SK-N-SH (cell line): ENCODE measurements around the gene FGD2. TPM values are rescaled to one million over a fixed set of nuclear protein-coding genes. Genes with fewer than 3 reads are reported as not detected.

Source experiments
- CTCF ChIA-PET: fragments of 300-600, 350-600 bp; formaldehyde crosslinking; extraction: SDS; loops from one replicate; lab custom pipeline; 2021; lab: Yijun Ruan, JAX
- POLR2A ChIA-PET: fragments of 350-600 bp; sonication (Branson Sonifier 250); formaldehyde crosslinking; extraction: SDS; loops from one replicate; lab custom pipeline; 2020; ENCODE audit warnings: antibody characterized with exemption, inconsistent platforms; lab: Yijun Ruan, JAX
- DNase-seq: peaks from one replicate; pipeline ENCODE4 v3.0.0; 2012
- H2AFZ ChIP-seq: fragments of 200-600 bp; sonication (generic); 2 replicates; pipeline ENCODE4 v1.8.1; 2016; ENCODE audit warnings: antibody characterized with exemption, mild to moderate bottlenecking, low read depth
- H3F3A ChIP-seq: fragments of 200-600 bp; sonication (generic); replicated peaks from 2 replicates; pipeline ENCODE3; 2016; ENCODE audit warnings: antibody characterized with exemption, mild to moderate bottlenecking; ENCODE audit not compliant: insufficient read depth
- H3K27ac ChIP-seq, 2 experiments: fragments of 200-500 bp in 1 of 2; fragments of 200-600 bp in 1 of 2; sonication (Bioruptor generic) in 1 of 2; sonication (generic), shearing (Covaris generic) in 1 of 2; 2 replicates each; pipeline versions ENCODE4 v1.5.1 to v1.6.1; 2014 to 2016; ENCODE audit warnings: low read depth in 2 of 2, inconsistent platforms in 1 of 2, low read length in 1 of 2, mild to moderate bottlenecking in 1 of 2, mixed read lengths in 1 of 2
- H3K27me3 ChIP-seq: fragments of 200-600 bp; sonication (generic), shearing (Covaris generic); 2 replicates; pipeline ENCODE4 v1.6.1; 2016; ENCODE audit warnings: mixed run types; ENCODE audit not compliant: insufficient read depth
- H3K36me3 ChIP-seq, 2 experiments: fragments of 200-500 bp in 1 of 2; fragments of 200-600 bp in 1 of 2; sonication (Bioruptor generic) in 1 of 2; sonication (generic) in 1 of 2; replicated peaks in 1 of 2; 2 replicates each; pipeline versions ENCODE3 to v1.5.1; 2014 to 2016; ENCODE audit warnings: low read length in 1 of 2, mild to moderate bottlenecking in 1 of 2; ENCODE audit not compliant: insufficient read depth in 2 of 2, control insufficient read depth in 1 of 2
- H3K4me1 ChIP-seq, 2 experiments: fragments of 200-500 bp in 1 of 2; fragments of 200-600 bp in 1 of 2; sonication (Bioruptor generic) in 1 of 2; sonication (generic), shearing (Covaris generic) in 1 of 2; 2 replicates each; pipeline versions ENCODE4 v1.5.1 to v1.6.1; 2014 to 2016; ENCODE audit warnings: low read depth in 1 of 2, low read length in 1 of 2, mixed run types in 1 of 2; ENCODE audit not compliant: insufficient read depth in 2 of 2, control insufficient read depth in 1 of 2
- H3K4me2 ChIP-seq: fragments of 200-600 bp; sonication (generic), shearing (Covaris generic); 2 replicates; pipeline ENCODE4 v1.6.1; 2017; ENCODE audit warnings: mixed run types
- H3K4me3 ChIP-seq, 2 experiments: fragments of 200-500 bp in 1 of 2; fragments of 200-600 bp in 1 of 2; sonication (Bioruptor generic) in 1 of 2; sonication (generic), shearing (Covaris generic) in 1 of 2; 2 replicates each; pipeline versions ENCODE4 v1.5.1 to v1.8.1; 2014 to 2016; ENCODE audit warnings: low read depth in 2 of 2, inconsistent platforms in 1 of 2, low read length in 1 of 2, mild to moderate bottlenecking in 1 of 2, mixed read lengths in 1 of 2, moderate library complexity in 1 of 2
- H3K79me2 ChIP-seq: fragments of 200-600 bp; sonication (generic); 2 replicates; pipeline ENCODE4 v1.8.1; 2017; ENCODE audit warnings: mild to moderate bottlenecking; ENCODE audit not compliant: insufficient read depth
- H3K9ac ChIP-seq: fragments of 200-600 bp; sonication (generic); 2 replicates; pipeline ENCODE4 v1.6.1; 2017; ENCODE audit warnings: mixed run types
- H3K9me2 ChIP-seq: fragments of 200-600 bp; sonication (generic); 2 replicates; pipeline ENCODE4 v1.6.1; 2017; ENCODE audit warnings: mixed run types
- H3K9me3 ChIP-seq: fragments of 200-600 bp; sonication (generic); 2 replicates; pipeline ENCODE4 v1.6.1; 2017; ENCODE audit warnings: mixed run types, mild to moderate bottlenecking, moderate library complexity
- H4K20me1 ChIP-seq: fragments of 200-600 bp; sonication (generic); 2 replicates; pipeline ENCODE4 v1.6.1; 2017; ENCODE audit warnings: mild to moderate bottlenecking, mixed run types; ENCODE audit not compliant: insufficient read depth
- EP300 ChIP-seq, 2 experiments: IDR thresholded peaks; 2 replicates each; pipeline versions ENCODE4 v1.4.0 to v1.6.1; 2012; ENCODE audit warnings: borderline replicate concordance in 1 of 2, low read depth in 1 of 2, low read length in 1 of 2
- EZH2phosphoT487 ChIP-seq: fragments of 200-600 bp; sonication (generic); IDR thresholded peaks from 2 replicates; pipeline ENCODE4 v1.6.1; 2017; ENCODE audit warnings: low read depth, mixed run types, mild to moderate bottlenecking, antibody characterized with exemption, moderate library complexity, borderline replicate concordance
- FOXM1 ChIP-seq: IDR thresholded peaks from 2 replicates; pipeline ENCODE4 v1.4.0; 2012; ENCODE audit warnings: low read depth, mild to moderate bottlenecking
- GABPA ChIP-seq: IDR thresholded peaks from 2 replicates; pipeline ENCODE4 v1.4.0; 2012; ENCODE audit warnings: low read depth, mild to moderate bottlenecking
- JUND ChIP-seq: IDR thresholded peaks from 2 replicates; pipeline ENCODE4 v1.4.0; 2012
- MEF2A ChIP-seq: IDR thresholded peaks from 2 replicates; pipeline ENCODE4 v1.4.0; 2012; ENCODE audit warnings: low read depth, borderline replicate concordance
- MXI1 ChIP-seq: IDR thresholded peaks from 2 replicates; pipeline ENCODE4 v1.6.1; 2012; ENCODE audit warnings: mild to moderate bottlenecking, low read depth, low read length, improper control_type of control experiment
- NFIC ChIP-seq: IDR thresholded peaks from 2 replicates; pipeline ENCODE4 v1.4.0; 2012; ENCODE audit warnings: borderline replicate concordance
- NRF1 ChIP-seq: IDR thresholded peaks from 2 replicates; pipeline ENCODE4 v1.6.1; 2012; ENCODE audit warnings: low read depth, mild to moderate bottlenecking, low read length
- POLR2AphosphoS5 ChIP-seq: IDR thresholded peaks from 2 replicates; pipeline ENCODE4 v1.6.1; 2012; ENCODE audit warnings: low read depth, low read length
- RAD21 ChIP-seq: IDR thresholded peaks from 2 replicates; pipeline ENCODE4 v1.6.1; 2012; ENCODE audit warnings: mild to moderate bottlenecking, low read length
- RCOR1 ChIP-seq: fragments of 150-350 bp; IDR thresholded peaks from 2 replicates; pipeline ENCODE4 v1.6.1; 2017; ENCODE audit warnings: antibody characterized with exemption, low read length
- SMC3 ChIP-seq: IDR thresholded peaks from 2 replicates; pipeline ENCODE4 v1.6.1; 2012; ENCODE audit warnings: low read depth, low read length, improper control_type of control experiment
- TCF12 ChIP-seq: IDR thresholded peaks from 2 replicates; pipeline ENCODE4 v1.4.0; 2012
- WGBS: methylation state at CpG from one replicate; pipeline ENCODE4 v1.1.6; 2017; ENCODE audit warnings: low lambda C conversion rate; 5-methylcytosine and 5-hydroxymethylcytosine counted together
- polyA plus RNA-seq, 3 experiments: library from polyadenylated mRNA; depleted of rRNA; stranded (reverse); fragments of >200 nt; gene quantifications; 2 replicates each; pipeline ENCODE4 v1.2.3, GENCODE V29; 2012
- TF ChIP-seq, protein P1 (sequence below): IDR thresholded peaks from 2 replicates; pipeline ENCODE4; 2012
- TF ChIP-seq, protein P2 (sequence below): fragments of 150-350 bp; IDR thresholded peaks from 2 replicates; pipeline ENCODE4 v1.6.1; 2016; ENCODE audit warnings: mild to moderate bottlenecking, low read depth, low read length
- TF ChIP-seq, protein P3 (sequence below): IDR thresholded peaks from 2 replicates; pipeline ENCODE4 v1.4.0; 2012; ENCODE audit warnings: low read depth
- TF ChIP-seq, protein P4 (sequence below): fragments of 150-350 bp; IDR thresholded peaks from 2 replicates; pipeline ENCODE4 v1.6.1; 2017; ENCODE audit warnings: antibody characterized with exemption, low read length, low read depth, borderline replicate concordance
- TF ChIP-seq, protein P5 (sequence below): IDR thresholded peaks from 2 replicates; pipeline ENCODE4 v1.6.1; 2012; ENCODE audit warnings: mild to moderate bottlenecking, low read depth, low read length, moderate library complexity
- TF ChIP-seq, protein P6 (sequence below): IDR thresholded peaks from 2 replicates; pipeline ENCODE4 v1.4.0; 2012; ENCODE audit warnings: low read depth, borderline replicate concordance

Gene FGD2
- polyA plus RNA-seq, 1 of the 3 experiments (the other 2 are of a cell fraction): not detected

DNA sequence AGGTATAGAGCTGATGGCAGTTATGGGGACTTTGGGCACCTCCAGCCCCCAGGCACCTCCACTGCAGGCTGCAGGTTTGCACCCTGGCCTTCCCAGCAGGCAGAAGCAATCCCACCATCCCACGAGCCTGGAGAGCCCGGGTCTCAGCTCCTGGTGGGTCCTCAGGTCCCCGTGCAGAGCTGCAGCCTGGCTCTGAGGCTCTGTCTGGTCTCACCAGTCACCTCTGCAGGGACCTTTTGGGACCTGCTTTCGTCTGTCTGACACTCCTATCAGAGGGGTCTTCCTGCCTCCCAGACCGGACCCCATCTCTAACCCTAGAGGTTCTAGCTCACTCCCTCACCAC is 41.9 kb downstream of the FGD2 start:
- H3K9ac ChIP-seq: no peak overlapping the region
- peaks cover 0 to 14% of the 10 kb centered on the region in 2 experiments; a peak in 1 of 4 replicates for H3K4me1 ChIP-seq
- H3K9me3 ChIP-seq: no peaks in the 10 kb centered on the region
- WGBS: 96% methylated on average over 2 of the region's 5 CpGs
- H3K36me3 ChIP-seq: no peaks in the 10 kb centered on the region
- POLR2A ChIA-PET: interaction anchor here (1.6 kb wide), 1 partner anchor 13 kb away, joined by 3 read pairs; no protein-coding TSS in a partner anchor
- H3K4me2 ChIP-seq: no peak overlapping the region
- H3K4me3 ChIP-seq: no peak overlapping the region
- H3K27ac ChIP-seq: no peak overlapping the region
- TF ChIP-seq, protein P1, sequence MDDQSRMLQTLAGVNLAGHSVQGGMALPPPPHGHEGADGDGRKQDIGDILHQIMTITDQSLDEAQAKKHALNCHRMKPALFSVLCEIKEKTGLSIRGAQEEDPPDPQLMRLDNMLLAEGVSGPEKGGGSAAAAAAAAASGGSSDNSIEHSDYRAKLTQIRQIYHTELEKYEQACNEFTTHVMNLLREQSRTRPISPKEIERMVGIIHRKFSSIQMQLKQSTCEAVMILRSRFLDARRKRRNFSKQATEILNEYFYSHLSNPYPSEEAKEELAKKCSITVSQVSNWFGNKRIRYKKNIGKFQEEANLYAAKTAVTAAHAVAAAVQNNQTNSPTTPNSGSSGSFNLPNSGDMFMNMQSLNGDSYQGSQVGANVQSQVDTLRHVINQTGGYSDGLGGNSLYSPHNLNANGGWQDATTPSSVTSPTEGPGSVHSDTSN: no peak
- no peak for TF ChIP-seq POLR2AphosphoS5
- no peak for TF ChIP-seq RAD21
- TF ChIP-seq, protein P2, sequence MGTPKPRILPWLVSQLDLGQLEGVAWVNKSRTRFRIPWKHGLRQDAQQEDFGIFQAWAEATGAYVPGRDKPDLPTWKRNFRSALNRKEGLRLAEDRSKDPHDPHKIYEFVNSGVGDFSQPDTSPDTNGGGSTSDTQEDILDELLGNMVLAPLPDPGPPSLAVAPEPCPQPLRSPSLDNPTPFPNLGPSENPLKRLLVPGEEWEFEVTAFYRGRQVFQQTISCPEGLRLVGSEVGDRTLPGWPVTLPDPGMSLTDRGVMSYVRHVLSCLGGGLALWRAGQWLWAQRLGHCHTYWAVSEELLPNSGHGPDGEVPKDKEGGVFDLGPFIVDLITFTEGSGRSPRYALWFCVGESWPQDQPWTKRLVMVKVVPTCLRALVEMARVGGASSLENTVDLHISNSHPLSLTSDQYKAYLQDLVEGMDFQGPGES: no peak
- TF ChIP-seq, protein P3, sequence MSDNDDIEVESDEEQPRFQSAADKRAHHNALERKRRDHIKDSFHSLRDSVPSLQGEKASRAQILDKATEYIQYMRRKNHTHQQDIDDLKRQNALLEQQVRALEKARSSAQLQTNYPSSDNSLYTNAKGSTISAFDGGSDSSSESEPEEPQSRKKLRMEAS: no peak
- TF ChIP-seq GABPA: no peak
- no peak for TF ChIP-seq JUND
- no peak for TF ChIP-seq NRF1
- no peak for TF ChIP-seq EZH2phosphoT487
- TF ChIP-seq RCOR1: no peak
- TF ChIP-seq, protein P4, sequence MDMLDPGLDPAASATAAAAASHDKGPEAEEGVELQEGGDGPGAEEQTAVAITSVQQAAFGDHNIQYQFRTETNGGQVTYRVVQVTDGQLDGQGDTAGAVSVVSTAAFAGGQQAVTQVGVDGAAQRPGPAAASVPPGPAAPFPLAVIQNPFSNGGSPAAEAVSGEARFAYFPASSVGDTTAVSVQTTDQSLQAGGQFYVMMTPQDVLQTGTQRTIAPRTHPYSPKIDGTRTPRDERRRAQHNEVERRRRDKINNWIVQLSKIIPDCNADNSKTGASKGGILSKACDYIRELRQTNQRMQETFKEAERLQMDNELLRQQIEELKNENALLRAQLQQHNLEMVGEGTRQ: no peak
- TF ChIP-seq EP300 (IDR thresholded peaks at IDR 0.05; ENCODE audit: borderline replicate concordance in 1 of 2, low read depth in 1 of 2, low read length in 1 of 2): no peak
- TF ChIP-seq NFIC: no peak
- TF ChIP-seq, protein P5, sequence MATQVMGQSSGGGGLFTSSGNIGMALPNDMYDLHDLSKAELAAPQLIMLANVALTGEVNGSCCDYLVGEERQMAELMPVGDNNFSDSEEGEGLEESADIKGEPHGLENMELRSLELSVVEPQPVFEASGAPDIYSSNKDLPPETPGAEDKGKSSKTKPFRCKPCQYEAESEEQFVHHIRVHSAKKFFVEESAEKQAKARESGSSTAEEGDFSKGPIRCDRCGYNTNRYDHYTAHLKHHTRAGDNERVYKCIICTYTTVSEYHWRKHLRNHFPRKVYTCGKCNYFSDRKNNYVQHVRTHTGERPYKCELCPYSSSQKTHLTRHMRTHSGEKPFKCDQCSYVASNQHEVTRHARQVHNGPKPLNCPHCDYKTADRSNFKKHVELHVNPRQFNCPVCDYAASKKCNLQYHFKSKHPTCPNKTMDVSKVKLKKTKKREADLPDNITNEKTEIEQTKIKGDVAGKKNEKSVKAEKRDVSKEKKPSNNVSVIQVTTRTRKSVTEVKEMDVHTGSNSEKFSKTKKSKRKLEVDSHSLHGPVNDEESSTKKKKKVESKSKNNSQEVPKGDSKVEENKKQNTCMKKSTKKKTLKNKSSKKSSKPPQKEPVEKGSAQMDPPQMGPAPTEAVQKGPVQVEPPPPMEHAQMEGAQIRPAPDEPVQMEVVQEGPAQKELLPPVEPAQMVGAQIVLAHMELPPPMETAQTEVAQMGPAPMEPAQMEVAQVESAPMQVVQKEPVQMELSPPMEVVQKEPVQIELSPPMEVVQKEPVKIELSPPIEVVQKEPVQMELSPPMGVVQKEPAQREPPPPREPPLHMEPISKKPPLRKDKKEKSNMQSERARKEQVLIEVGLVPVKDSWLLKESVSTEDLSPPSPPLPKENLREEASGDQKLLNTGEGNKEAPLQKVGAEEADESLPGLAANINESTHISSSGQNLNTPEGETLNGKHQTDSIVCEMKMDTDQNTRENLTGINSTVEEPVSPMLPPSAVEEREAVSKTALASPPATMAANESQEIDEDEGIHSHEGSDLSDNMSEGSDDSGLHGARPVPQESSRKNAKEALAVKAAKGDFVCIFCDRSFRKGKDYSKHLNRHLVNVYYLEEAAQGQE: no peak
- TF ChIP-seq FOXM1: no peak
- TF ChIP-seq, protein P6, sequence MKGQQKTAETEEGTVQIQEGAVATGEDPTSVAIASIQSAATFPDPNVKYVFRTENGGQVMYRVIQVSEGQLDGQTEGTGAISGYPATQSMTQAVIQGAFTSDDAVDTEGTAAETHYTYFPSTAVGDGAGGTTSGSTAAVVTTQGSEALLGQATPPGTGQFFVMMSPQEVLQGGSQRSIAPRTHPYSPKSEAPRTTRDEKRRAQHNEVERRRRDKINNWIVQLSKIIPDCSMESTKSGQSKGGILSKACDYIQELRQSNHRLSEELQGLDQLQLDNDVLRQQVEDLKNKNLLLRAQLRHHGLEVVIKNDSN: no peak
- no peak for TF ChIP-seq TCF12
- no peak for TF ChIP-seq SMC3
- TF ChIP-seq MEF2A: no peak
- no peak for TF ChIP-seq MXI1
- H3F3A ChIP-seq: no peaks in the 10 kb centered on the region
- CTCF ChIA-PET: interaction anchor here (0.8 to 36.6 kb wide), 4 partner anchors 18 to 163 kb away, joined by 3 to 678 read pairs (median 246); partner anchors contain the start of gene PIM1
- H3K79me2 ChIP-seq: no peaks in the 10 kb centered on the region
- no peaks in the 10 kb centered on the region for H3K9me2 ChIP-seq
- no peaks in the 10 kb centered on the region for H3K27me3 ChIP-seq
- H2AFZ ChIP-seq: no peak overlapping the region
- no peaks in the 10 kb centered on the region for H4K20me1 ChIP-seq
- DNase-seq: no peak
